ENCODE results near the gene OXTR.
"Not testable (repeated sequence)": the region's sequence is repeated elsewhere in the genome, so short reads cannot be mapped to it uniquely, and the experiment has no call there.

OXTR gene

DNA sequence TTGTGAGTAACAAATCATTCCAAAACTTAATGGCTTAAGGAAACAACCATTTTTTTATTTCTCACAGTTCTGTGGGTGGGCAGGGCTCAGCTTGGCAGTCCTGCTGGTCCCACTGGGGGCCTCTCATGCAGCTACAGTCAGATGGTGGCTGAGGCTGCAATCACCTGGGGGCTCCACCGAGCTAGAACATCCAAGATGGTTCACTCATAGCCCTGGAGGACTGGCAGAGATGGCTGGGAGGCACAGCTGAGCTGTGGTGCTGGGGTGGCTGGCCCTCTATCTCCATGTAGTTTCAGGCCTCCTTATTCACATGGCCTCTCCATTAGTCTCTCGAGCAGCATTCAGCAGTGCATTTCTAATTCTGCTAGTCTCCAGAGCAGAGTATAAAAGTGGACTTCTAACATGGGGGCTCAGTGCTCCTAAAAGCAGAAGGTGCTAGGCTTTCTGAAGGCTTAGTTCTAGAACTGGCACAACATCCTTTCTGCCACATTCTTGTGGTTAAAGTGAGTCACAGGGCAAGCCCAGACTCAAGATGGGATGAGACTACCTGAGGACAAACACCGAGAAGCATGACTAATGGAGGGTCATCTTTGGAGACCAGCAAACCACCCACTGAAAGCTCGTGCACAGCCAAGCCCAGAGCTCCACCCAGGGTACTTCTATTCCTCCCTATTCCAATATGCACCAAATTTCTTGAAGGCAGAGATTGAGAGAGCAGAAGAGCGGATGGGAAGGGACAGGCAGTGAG lies 29.5 kb downstream of the OXTR start:
- DNase-seq: no peak

DNA sequence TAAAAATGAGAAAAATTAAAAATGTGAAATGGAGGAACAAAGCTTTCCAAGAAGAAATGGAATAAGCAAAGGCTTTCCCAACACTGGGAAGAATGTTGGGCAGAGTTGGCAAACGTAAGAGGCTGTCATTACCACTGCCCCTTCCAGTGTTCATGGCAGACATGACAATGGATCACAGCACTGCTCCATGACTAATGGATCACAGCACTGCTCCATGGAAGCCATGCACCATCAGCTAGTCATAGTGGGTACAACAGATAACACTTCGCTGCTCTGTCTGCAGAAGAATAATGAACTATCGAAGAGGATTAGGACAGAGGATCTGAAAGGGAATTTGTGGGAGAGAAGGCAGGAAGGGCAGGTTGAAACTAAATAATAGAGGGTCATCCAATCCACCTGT lies 30.8 kb downstream of the OXTR start:
- DNase-seq: no peak

DNA sequence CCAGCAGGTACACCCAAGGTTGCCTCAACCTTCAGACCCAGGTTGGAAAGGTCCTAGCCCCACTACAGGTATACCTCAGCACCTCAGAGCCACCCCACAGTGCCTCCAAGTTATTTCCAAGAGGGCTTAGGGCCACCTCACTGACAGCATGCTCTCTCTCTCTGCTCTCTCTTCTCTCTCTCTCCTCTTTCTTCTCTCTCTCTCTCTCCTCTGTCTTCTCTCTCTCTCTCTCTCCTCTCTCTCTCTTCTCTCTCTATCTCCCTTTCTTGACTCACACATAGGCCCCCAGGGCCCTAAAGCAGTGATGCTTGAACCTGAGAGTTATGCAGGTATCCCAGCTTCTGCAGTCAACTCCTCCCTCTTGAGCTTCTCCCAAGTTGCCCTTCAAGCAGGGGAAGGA lies 31.6 kb downstream of the OXTR start:
- DNase-seq: no peak

DNA sequence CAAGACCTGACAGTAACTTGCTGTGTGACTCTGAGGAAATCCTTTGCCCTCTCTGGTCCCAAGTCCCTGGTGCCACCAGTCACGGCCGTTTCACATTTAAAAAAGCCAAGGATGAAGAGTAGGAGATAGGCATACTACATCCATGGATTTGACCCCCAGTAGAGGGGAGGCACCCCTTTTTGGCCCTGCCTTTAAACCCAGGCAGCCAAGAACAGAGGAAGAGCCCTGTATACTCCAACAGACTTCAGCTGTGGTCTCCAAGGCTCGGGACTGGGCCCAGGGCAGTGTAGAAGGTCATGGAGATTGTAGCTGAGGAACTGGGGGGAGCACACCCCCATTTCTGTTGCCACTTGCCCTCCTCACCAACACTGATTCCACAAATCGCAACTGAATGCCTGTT lies 32.1 kb downstream of the OXTR start:
- no peak for DNase-seq

DNA sequence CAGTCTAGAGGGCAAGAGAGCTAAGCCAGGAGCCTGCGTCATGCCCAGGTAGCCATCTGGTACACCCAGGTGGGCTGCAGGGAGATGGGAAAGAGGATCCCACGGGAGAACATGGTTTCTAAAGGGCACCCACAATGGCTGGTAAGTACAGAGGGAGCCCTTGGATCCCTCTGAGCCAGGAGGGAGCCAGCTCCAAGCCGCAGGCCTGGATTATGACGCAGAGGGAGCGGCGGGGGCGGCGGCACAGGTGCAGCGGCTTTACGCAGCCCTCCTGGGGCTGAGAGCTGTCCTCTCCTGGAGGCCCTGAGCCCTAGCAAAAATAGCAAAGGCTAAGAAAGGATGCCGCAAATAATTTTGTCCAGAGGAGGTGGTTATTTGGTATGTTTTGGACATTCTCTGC lies 33.0 kb downstream of the OXTR start:
- no peak for DNase-seq

DNA sequence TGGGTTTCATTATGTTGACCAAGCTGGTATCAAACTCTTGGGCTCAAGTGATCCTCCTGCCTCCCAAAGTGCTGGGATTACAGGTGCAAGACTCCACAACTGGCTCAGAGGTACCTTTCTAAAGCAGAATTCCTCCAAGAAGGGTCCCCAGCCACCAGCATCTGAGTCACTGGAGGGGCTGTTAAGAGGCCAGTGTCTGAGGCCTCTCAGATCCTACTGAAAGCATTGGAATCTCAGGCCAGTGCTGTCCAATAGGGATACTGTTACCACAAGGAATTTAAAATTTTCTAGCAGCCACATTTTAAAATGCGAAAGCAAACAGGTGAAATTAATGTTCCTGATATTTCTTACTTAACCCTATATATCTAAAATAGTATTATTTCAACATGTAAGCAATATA lies 34.5 kb downstream of the OXTR start:
- no peak for DNase-seq

DNA sequence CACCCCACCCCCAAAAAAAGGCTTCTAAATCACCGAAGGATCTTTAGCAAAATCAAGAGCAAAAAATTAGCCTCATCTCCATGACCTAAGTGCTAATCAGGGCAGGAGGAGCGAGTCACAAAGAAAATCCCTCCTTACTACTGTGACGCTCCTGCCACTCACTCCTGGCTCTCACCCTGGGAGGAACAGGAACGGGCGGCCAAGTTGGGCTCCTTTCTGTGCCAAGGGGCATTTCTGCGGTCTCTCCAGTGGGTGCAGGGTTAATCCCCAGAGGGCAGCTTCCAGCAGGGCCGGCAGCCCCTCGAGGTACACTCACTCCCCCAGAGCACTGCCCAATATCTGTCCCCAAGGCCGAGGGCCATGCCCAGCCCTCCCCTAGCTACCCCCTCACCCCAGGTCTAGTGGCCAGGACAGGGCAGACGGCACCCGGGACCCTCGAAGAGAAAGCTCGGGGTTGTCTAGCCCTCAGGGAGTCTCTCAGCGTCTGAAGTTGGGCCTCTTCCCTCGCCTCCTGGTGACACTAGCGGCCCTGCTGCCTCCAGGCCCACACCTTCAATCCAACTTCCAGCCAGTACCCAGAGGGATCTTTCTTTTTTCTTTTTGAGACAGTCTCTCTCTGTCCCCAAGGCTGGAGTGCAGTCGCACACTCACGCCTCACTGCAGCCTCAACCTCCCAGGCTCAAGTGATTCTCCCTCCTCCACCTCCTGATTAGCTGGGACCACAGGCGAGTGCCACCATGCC lies 35.1 kb downstream of the OXTR start:
- no peak for DNase-seq

DNA sequence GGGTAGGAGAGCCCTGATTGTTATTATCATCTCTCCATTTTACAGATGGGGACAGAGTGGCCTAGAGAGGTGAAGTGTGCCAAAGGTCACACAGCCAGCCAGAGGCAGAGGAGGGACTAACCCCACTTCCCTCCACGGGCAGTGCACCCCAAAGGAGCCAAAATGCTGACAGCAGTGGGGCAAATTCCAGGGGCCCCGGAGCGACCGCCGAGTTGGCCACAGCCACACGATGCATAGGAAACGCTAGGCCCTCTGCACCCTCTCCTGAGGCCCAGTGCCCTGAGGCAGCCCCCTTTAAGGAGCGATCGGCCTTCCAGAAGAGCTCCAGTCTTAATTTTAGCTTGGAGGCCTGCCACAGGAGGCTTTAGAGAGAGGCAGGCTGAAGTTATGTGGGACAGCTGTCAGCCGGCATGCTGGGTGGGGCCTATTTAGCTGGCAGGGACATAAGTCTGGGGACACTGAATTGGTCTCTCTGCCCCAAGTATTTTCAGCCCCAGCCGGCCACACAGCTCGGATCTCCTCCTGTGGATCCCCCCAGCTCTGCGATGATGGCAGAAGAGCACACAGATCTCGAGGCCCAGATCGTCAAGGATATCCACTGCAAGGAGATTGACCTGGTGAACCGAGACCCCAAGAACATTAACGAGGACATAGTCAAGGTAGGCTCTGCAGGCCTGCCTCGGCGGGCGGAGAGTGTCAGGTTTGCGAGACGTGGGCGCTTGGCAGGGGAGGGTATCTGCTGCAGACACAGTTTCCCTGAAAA lies 35.9 kb downstream of the OXTR start, which contains the start of gene CAV3:
CAV3 (plus strand) TSS at position 471 of the 763 bp plus-strand sequence; CDS start at position 546, 75 bp downstream.
- no peak for DNase-seq

DNA sequence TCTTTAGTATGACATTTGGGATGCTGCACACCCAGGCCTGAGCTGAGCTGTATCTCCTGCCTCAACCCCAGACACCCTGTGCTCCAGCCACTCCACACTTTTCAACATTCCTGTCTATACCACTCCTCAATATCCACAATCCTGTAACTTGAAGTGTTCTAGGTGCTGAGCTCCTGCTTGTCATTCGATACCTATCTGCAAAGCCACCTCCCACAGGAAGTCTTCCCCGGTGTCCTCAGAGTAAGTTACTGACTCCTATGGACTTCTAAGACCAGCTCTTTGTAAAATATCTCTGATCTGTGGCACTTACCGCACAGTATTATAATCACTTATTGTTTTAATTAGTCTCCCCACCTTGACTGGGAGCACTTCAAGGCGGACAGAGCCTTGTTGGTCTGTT lies 37.0 kb downstream of the OXTR start:
- DNase-seq: no peak

DNA sequence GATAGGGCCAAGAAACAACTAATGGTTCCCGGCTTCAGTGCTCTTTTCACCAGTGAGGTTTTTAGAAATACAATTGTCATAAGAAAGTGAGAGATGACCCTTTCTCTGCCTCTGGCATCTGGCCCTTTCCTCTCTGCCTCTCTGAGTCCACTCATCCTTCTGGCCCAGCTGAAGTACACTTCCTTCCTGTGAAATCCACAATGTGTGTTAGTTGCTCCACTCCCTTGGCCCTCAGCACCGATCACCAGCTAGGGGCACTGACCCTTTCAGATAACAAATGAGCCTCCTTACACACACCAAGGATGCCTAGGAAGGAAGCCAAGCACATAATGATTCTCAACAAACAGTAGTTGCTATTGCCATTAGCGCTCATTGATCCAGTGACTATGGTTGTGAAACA lies 38.8 kb downstream of the OXTR start:
- DNase-seq: no peak

DNA sequence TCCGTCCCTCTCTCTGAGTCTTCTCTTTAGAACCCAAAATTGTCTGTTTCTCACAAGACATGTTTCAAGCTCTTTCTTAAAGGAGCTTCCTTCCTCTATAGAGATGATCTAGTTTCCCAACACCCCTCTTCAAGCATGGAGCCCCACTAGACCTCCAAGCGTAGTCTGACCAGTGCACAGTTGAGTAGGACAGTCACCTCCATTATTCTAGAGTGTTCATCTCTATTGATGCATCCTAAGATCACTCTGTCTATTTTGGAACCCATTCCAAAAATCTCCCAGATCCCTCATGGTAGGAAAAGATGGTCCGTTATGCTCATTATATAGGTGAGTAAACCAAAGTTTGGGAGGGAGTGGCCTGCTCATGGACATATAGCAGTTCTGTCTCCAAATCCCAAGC lies 39.9 kb downstream of the OXTR start:
- DNase-seq: no peak

DNA sequence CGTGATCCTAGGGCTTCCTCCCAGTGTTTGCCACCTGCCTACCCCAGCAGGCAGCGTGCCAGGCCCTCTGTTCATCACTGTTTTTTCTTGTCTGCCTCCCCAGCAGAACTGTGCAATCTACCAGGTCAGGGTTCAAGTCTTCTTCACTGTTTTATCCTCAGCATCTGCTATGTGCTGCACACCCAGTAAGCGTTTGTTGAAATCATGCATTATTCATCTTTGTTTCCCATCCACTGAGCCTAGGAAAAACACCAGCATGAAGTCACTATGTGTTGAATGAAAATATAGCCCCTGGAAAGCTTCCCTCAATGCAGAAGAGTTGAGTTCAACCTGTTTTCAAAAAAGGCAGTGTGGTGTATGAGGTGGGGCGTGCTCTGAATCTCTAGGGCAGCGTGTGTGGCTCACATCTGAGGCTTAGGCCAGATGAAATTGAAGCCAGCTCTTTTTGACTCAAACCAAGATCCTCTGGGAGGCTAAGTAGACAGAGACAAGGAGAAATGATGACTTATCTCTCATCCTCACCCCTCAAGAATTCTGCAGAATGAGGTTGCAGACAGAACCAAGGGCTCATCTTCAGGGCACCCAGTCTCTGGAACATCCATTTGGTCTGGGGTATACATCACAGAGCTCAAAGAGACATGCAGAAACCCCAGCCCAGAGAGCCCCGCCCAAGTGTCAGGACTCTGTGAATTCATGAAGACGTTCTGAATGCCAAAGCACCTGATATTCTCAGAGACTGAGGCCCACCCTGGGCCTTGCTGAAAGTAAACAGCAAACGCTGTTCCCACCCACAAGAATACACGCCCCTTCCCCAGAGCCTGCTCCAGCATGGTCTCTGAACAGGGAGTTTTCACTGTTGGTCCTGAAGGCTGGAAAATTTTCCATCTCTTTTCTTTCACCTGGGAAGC lies 41.6 kb downstream of the OXTR start:
- DNase-seq: no peak

DNA sequence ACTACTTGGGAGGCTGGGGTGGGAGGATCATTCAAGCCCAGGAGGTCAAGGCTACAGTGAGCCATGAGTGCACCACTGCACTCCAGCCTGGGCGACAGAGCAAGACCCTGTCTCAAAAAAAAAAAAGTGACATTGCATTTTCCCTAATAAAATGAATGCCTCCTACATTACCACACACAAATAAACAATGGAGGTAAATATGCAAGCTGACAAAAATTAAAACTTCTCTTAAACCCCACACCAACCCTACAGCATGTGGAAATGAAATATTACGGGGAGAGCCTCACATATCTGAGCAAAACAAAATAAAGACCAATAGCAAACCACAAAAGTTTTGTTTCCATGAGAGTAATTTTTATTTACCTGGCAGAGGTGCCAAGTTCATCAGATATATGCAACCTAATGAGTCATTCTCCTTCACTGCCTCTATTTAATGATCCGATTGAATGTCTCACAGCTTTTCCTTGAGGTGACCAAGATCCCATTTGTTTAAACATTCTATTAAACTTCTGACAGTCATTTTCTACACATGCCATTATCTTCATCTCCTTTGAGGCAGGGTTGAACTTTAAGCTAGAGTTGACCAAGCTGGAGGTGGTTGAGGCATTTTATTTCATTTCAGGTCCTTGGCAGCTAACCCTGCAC lies 45.2 kb downstream of the OXTR start:
- no peak for DNase-seq

DNA sequence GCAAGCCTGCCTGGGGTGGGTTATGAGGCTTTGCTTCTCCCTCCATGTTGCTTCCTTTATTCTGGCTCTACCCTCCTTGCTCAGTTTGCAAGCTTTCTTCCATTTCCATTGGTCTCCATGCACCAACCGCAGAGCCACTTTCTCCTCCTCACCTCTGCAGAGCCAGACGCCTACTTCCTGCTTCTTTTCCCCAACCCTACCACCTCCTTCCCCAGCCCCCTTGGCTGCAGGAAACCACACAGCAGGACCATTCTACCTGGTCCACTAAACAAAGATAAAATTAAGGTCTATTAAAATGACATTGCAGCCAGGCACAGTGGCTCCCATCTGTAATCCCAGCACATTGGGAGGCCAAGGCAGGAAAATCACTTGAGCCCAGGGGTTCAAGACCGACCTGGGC lies 45.8 kb downstream of the OXTR start:
- DNase-seq: no peak

DNA sequence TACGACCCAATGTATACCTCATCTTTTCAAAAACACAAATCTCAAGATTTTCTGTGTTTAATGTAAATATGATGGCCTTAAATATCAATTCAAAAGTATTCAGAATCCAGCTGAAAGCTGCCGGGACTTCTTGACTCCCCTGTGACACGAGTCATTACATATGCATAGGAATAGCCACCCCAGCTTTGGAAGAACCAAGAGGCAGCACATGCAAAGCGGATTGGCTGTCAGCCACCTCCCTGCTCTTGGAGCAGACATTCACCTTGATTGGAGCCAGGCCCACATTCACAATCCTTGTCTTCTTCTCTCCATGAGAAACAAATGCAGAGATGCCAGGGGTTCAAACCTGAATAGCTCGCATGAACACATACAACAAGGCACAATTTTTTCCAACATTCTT lies 46.6 kb downstream of the OXTR start:
- DNase-seq: no peak

DNA sequence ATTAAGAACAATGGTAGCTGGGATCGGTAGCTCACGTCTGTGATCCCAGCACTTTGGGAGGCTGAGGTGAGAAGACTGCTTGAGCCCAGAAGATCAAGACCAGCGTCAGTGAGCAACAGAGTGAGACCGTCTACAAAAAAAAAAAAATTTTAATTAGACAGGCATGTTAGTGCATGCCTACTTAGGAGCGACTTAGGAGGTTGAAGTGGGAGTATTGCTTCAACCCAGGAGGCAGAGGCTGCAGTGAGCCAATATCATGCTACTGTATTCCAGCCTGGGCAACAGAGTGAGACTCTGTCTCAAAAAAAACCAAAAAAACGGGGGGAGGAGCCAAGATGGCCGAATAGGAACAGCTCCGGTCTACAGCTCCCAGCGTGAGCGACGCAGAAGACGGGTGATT lies 53.7 kb downstream of the OXTR start:
- not testable (repeated sequence) for DNase-seq

DNA sequence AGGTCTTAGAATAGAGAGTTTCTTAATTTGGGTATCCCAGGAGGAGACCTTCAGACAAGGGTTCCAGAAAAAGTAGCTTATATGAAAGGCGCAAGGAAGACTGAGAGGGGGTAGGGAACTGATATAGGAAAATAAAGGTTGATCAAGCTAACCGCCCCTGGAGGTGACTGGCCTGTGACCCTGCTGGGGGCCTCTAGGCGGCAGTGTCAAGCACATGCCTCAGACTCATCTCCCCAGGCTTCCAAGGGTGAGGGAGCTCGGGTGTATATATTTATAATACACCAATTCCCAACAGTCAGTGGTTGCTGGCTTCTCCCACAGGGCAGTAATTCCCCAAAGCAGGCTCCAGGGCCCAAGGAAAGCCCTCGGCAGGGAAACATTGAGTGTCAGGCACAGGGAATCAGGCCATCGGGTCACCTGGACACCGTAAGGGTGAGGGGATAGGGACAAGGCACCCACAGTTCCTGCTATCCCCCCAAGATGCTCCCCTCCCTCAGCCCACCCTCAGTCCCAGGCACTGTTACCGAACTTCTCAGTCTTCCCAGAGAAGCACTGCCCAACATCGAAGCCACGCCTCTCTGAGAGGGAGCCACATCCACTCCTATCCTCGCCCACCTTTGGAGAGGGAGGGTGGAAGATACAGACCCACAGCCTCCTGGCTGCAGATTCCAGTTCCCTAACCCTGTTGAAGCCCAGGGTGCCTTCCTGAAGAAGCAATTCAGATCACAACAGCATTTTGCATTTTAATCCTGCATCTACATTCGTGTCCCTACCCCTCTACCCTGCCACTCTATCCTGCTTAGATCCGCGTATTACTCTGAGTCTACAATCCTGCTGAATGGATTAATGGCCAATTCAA lies 55.3 kb downstream of the OXTR start:
- no peak for DNase-seq

DNA sequence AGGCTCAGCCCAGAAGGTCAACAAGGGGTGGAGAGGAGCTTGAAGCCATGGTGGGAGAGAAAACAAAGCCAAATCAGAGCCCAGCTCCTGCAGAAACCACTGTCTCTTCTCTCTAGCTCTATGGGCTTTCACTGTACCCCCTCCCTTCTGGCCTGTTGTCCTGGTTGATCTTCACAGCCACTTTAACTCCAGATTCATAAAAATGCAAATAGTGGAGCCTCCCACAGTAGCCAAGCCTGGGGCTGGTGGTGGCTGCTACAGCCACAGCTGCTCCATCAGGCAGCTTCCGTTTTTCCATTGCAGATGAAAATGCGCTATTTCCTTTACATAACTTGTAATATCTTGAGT lies 56.5 kb downstream of the OXTR start:
- DNase-seq: no peak

DNA sequence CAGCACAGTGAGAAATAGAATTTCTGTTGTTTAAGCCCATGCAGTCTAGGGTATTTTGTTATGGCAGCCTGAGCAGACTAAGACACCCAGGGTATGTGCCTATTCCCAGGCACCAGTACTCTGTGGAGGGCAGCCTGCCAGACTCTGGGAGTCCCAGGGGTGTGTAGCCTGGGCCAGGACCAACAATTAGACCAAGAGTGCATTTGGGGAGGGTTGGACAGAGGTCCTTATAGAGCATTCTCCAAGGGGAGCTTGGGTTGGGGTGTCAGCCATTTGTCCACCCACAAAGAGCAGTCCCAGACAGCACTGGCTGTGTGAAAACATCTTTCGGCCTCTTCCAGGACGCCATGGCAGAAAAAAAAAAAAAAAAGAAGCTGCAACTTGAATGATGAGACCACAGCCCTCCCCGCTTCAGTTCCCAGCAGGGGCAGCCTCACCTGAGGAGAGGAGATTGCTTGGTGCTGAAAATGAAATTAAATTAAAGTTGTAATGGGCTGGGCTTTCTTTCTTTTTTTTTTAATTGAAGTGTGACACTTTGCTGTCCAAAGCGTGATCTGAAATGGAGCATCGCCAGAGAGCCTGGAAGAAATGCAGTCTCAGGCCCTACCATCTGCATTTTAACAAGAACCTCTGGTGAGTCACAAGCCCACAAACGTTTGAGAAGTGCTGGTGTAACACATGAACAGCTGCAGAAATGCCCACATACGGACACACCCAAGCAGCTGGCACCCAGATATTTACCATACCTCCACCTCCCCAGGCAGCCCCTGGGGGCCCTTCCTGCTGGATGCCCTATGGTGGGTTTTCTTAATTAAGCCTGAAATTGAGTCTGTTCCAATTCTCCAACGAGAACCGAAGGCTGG lies 57.1 kb downstream of the OXTR start:
- DNase-seq: no peak

DNA sequence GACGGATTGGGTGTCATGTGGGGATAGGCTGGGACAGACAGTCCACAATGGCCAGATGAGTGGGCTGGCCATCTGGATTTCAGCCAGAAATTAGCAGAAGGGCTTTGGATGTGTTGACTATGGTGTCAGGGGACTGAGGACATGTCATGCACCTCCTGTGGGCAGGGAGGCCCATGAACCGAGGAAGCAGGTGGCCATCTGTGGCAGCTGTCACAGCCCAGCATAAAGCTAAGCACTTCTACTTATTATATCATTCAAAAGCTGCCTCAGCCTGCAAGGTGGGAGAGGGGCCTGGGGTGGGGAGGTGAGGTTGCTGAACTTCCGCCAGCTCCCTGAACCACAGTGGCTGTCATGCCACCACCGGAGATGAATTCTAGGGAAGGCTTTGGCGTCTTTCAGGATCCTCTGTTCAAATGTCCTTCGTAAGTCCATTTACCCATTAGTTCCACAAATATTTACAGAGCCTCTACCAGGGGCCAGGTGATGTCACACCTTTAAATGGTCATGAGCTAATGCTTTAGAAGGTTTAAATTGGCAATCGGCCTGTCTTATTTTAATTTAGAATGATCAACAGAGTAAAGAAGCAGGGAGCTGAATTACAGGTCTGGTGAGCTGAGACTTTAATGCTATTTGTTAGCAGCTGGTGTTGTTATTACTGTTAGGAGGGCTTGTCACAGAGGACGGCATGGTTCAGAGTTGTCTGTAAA lies 59.5 kb downstream of the OXTR start:
- no peak for DNase-seq

All from activated CD8-positive, alpha-beta memory T cell treated with anti-CD3 and anti-CD28 coated beads, Interleukin-2, amount 50 U/mL, for 4 hours (primary cell).